HG03108 (cell line): ENCODE data around the gene MYCBP.
"Not testable (repeated sequence)": the region's sequence is repeated elsewhere in the genome, so short reads cannot be mapped to it uniquely, and the experiment has no call there.

Experiments
- ATAC-seq: cut with Tn5 transposase; IDR thresholded peaks from one replicate; pipeline ENCODE4 v1.9.1; 2021; ENCODE audit warnings: moderate library complexity; ENCODE audit not compliant: unreplicated experiment

MYCBP gene

GRCh38 chr1:38870996-38871395 lies 2.2 kb downstream of the MYCBP start:
- ATAC-seq: no peak

DNA sequence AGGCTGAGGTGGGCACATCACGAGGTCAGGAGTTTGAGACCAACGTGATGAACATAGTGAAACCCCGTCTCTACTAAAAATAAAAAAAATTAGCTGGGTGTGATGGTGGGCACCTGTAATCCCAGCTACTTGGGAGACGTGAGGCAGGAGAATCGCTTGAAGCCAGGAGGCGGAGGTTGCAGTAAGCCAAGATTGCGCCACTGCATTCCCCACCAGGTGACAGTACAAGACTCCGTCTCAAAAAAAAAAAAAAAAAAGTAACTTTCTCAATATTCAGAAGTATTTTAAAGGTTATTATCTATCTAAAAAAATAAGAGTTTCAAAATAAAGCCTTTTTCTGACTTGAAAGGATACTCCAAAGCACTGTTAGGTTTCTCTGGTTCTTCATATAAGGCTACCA lies 5.9 kb downstream of the MYCBP start:
- no peak for ATAC-seq

- no peak for ATAC-seq
Measured at GRCh38 chr1:38865112-38865715, 7.9 kb downstream of the MYCBP start.

DNA sequence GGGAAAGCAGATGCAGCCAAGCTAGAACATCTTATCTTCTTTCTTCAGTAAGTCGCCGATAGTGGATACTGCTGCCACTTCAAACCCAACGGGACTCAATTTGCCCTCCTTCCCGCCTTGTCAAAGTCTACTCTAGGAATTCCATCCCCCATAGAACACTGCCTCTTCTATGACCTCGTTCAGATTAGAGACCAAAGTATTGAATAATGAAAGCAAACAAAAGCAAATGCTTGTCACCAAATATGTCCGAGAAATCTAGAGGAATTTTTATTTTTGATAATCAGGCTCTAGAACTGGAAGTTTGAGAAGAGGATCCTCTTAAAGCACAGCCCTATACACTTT lies 12.7 kb downstream of the MYCBP start:
- ATAC-seq: no peak

- peak; percentile 94 for ATAC-seq
Measured at GRCh38 chr1:38859561-38860453, 13.3 kb downstream of the MYCBP start, which contains the start of gene RRAGC. RRAGC (minus strand) TSS chr1:38859772; CDS start chr1:38859646, 126 bp downstream.

- peak; percentile 27 for ATAC-seq
Measured at GRCh38 chr1:38858833-38859560, 14.2 kb downstream of the MYCBP start.

DNA sequence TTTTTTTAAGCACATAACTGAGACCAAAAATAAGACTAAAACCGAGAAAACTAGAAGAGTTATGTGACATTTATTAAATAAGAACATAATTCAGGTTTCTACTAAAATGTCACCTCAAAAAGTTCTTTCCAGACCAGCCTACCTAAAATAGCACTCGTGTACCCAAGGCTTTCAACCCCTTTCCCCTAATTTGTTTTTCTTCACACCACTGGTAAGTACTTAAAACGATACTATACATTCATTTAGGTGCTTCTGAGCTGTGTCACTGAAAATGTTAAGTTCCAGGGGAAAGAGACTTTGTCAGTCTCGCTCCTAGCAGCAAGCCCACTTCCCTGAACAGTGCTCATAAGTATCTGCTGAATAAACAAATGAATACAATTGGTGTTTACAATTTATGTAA lies 20.4 kb downstream of the MYCBP start:
- ATAC-seq: no peak

DNA sequence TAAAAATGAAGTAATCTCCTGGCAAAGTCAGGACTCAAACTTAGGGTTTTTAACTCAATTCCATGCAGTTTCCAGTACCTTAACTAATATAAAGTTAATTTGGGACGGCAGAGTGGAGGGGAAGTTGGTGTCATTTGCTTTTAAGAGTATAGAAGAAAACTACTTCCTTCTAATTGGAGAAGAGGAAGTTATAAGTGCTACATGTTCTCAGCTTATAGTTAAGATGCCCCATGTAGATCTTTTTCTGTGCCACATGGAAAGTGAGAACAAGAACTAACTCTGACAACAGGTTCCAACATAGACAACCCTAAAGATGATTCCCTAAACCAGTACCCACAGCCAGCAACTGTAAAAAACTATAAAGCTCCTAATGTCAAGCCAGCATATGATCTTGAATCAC lies 25.1 kb downstream of the MYCBP start:
- ATAC-seq: no peak

- ATAC-seq: no peak
Measured at GRCh38 chr1:38846210-38846609, 26.9 kb downstream of the MYCBP start.

DNA sequence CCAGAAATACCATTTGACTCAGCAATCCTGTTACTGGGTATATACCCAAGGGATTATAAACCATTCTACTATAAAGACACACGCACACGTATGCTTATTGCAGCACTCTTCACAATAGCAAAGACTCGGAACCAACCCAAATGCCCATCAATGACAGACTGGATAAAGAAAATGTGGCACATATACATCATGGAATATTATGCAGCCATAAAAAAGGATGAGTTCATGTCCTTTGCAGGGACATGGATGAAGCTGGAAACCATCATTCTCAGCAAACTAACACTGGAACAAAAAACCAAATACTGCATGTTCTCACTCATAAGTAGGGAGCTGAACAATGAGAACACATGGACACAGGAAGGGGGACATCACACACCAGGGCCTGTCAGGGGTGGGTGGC lies 28.1 kb downstream of the MYCBP start:
- ATAC-seq: not testable (repeated sequence)

DNA sequence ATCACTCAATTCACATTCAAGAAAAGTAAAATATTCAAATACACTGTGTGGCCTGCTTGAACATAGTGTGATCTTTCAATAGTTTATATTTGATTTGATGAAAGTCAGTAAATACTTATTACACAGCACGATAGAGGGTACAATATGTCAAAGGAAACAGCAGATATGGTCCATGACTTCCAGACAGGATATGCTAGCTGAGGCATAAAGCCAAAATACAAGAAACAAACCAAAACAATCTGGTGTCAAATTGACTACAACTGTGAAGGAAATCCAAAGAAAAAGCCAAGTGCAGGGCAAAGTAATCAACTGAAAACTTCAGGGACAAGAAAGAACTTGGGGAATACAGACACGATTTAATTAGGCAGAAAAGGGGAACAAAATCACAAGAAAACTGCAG lies 32.9 kb downstream of the MYCBP start:
- no peak for ATAC-seq

- no peak for ATAC-seq
Measured at GRCh38 chr1:38839363-38839762, 33.8 kb downstream of the MYCBP start.

DNA sequence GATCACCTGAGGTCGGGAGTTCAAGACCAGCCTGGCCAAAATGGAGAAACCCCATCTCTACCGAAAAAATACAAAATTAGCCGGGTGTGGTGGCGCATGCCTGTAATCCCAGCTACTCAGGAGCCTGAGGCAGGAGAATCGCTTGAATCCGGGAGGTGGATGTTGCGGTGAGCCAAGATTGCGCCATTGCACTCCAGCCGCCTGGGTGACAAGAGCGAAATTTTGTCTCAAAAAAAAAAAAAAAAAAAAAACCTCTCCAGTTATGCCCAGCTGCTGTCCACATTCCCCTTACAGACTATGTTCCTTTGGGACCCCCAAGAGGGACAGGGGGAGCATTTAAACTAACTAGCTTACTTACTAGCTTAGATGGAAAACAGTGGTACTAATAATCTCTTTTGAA lies 36.8 kb downstream of the MYCBP start:
- ATAC-seq: not testable (repeated sequence)

DNA sequence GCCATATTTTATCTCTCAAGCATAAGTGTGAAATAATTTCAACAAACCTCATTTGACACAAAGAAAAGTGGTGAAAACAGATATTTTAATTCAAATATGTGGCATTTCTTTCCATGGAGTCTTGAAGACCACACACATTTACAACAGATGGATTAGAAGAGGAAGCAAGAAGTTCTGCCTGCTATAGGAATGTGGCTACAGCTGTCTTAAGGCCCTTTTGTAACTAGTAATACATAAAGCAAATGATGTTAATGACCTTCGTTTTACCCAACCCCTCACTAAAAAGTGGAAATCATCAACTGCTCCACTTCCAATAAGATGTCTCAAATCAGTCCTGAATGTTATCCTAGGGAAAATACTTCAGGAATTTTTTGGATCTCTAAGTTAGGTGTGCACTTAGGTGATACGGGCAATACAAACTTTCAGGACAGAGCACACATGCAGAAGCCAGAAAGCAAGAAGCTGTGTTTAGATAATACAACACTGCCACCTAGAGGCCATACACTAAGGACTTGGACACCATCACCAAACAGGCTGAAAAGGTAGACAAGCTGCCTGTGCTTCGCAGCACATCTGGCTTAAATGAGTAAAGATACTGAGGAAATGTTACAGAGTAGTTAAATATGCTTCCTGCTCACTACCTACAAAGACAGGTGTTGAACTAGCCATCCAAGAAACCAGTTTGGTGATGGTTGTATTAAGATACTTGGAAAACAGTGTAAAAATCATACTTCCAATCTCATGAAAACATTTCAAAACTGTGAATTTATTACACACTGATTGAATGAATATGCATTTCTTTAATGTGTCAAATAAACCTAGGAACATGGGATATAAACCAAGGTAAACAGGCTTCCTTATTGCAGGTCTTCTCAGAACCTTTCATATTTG lies 38.0 kb downstream of the MYCBP start:
- no peak for ATAC-seq

DNA sequence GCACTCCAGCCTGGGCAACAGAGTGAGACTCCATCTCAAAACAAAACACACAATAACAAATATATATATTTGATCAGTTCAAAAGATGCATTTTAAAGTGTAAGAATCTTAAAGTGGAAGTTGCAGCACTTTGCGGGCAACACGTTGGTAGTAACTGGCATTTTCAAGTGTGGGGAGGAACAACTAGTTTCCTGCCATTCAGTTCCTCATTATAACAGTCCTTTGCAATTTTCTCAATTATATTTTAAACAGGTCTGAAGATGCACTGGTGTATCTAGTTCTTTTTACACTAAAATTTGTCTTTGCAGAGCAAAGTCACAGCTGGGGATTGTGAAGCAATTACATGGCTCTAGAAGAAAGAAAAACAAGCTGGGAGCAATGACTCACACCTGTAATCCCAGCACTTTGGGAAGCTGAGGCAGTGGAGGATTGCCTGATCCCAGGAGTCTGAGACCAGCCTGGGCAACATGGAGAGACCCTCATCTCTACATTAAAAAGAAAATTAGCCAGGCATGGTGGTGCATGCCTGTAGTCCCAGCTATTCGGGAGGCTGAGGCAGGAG lies 38.8 kb downstream of the MYCBP start:
- no peak for ATAC-seq

DNA sequence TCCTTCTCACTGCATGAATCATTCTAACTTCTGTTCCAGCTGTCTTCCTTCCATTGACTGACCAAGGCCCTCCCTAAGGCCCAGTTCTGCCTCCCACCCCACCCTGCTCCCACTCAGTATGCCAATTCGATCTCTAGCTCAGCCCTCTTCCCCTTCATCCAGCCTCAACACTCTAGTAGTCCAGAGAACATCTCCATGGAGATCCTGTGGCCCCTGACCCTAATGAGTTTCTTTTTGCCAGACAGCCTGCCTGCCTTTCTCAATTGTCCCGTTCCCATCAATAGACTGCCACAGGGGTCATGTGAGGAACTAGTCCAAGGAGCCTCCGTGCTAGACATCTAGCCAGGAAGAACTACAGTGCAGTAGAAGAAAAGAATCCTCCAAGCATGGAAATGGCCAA lies 40.0 kb downstream of the MYCBP start:
- ATAC-seq: no peak

- ATAC-seq: no peak
Measured at GRCh38 chr1:38832370-38832734, 40.8 kb downstream of the MYCBP start.

- no peak for ATAC-seq
Measured at GRCh38 chr1:38831731-38832369, 41.3 kb downstream of the MYCBP start.

GRCh38 chr1:38829368-38829767 lies 43.8 kb downstream of the MYCBP start:
- ATAC-seq: no peak

DNA sequence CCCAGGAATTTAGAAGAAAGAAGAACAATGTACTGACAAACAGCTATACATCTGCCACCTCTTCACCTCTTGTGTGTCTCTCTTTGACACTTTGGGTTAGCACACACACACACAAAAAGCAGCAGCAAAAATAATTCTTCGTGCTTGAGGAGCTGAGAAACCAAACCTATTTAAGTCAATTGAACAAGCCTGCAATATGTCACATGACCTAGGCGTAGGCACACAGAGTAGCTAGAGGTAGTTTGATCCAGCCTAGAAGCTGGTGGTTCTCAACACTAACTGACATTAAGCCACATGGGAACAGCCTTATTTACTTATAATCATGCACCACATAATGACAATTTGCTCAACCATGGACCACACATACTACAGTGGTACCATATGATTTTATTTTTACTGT lies 45.8 kb downstream of the MYCBP start:
- ATAC-seq: no peak
